GM10248 (cell line): ENCODE data around the gene FGFR3.

Experiments
- CTCF ChIA-PET: fragments of 300-600 bp; sonication (Branson Sonifier 250); formaldehyde crosslinking; extraction: SDS; loops from one replicate; lab custom pipeline; 2021; ENCODE audit warnings: antibody characterized with exemption; lab: Yijun Ruan, JAX
- POLR2A ChIA-PET: fragments of 350-650 bp; sonication (Branson Sonifier 250); formaldehyde crosslinking; extraction: SDS; loops from one replicate; lab custom pipeline; 2020; ENCODE audit warnings: antibody characterized with exemption; lab: Yijun Ruan, JAX
- DNase-seq: peaks from one replicate; pipeline ENCODE4 v3.0.0; 2012; ENCODE audit errors: extremely low spot score
- CTCF ChIP-seq: IDR thresholded peaks from 2 replicates; pipeline ENCODE4 v1.5.1; 2012; ENCODE audit warnings: mild to moderate bottlenecking, low read depth; ENCODE audit errors: extremely low read depth, missing control alignments, control extremely low read depth

FGFR3 gene

GRCh38 chr4:1753697-1754311, 39.3 kb upstream of the FGFR3 start:
- ChIA-PET CTCF (interaction anchor here (1.3 to 3.0 kb wide), 2 partner anchors 9 to 55 kb away, joined by 4 to 12 read pairs; no protein-coding TSS in a partner anchor), POLR2A (no interaction called here)
- no peak for DNase-seq
- no peak for TF ChIP-seq CTCF

- ChIA-PET POLR2A (no interaction called here), CTCF (interaction anchor here (1.3 to 3.0 kb wide), 2 partner anchors 10 to 54 kb away, joined by 4 to 12 read pairs; no protein-coding TSS in a partner anchor)
- no peak for DNase-seq
- no peak for TF ChIP-seq CTCF
Measured at GRCh38 chr4:1754336-1754735, 38.8 kb upstream of the FGFR3 start.

GRCh38 chr4:1755297-1755696, 37.8 kb upstream of the FGFR3 start:
- TF ChIP-seq CTCF: no peak
- ChIA-PET CTCF (interaction anchor here (1.3 to 3.0 kb wide), 3 partner anchors 11 to 54 kb away, joined by 4 to 12 read pairs (median 4); no protein-coding TSS in a partner anchor), POLR2A (no interaction called here)
- DNase-seq: no peak

- DNase-seq: no peak
- CTCF ChIA-PET: interaction anchor here (0.6 to 3.0 kb wide), 3 partner anchors 11 to 53 kb away, joined by 3 to 12 read pairs (median 4); no protein-coding TSS in a partner anchor
- POLR2A ChIA-PET: no interaction called here
- no peak for TF ChIP-seq CTCF
Measured at GRCh38 chr4:1756079-1756478, 37.0 kb upstream of the FGFR3 start.

GRCh38 chr4:1756893-1757779, 36.0 kb upstream of the FGFR3 start:
- DNase-seq: no peak
- POLR2A ChIA-PET: no interaction called here
- no peak for TF ChIP-seq CTCF
- CTCF ChIA-PET: no interaction called here

- CTCF ChIA-PET: interaction anchor here (3.0 kb wide), 1 partner anchor 10 kb away, joined by 13 read pairs; no protein-coding TSS in a partner anchor
- TF ChIP-seq CTCF: no peak
- POLR2A ChIA-PET: no interaction called here
- no peak for DNase-seq
Measured at GRCh38 chr4:1757836-1758235, 35.3 kb upstream of the FGFR3 start.
